ENCODE measurements around the gene CLBA1.

- TF ChIP-seq CTCF (IDR thresholded peaks at IDR 0.05) (no peak), EZH2 (IDR thresholded peaks at IDR 0.05; ENCODE audit: borderline replicate concordance, insufficient read depth, low read depth, low read length, poor library complexity, severe bottlenecking) (no peak)
Measured at GRCh38 chr14:104978746-104979691, 6.6 kb upstream of the CLBA1 start.

All from B cell (primary cell).